NT2/D1 (cell line): ENCODE results near the gene KCNJ6.

Source experiments
- DNase-seq: peaks from one replicate; pipeline ENCODE4 v3.0.0-alpha.2; 2011; ENCODE audit warnings: low read depth, low spot score
- H3K27me3 ChIP-seq: 2 replicates; pipeline ENCODE4 v1.6.0; 2011; ENCODE audit warnings: mild to moderate bottlenecking; ENCODE audit not compliant: insufficient read length, insufficient read depth
- H3K36me3 ChIP-seq: 2 replicates; pipeline ENCODE4 v1.6.1; 2011; ENCODE audit warnings: mild to moderate bottlenecking, low read length, mixed read lengths; ENCODE audit not compliant: insufficient read depth, insufficient read length
- H3K4me1 ChIP-seq: 2 replicates; pipeline ENCODE4 v1.5.1; 2011; ENCODE audit not compliant: insufficient read depth, insufficient read length
- H3K4me3 ChIP-seq: 2 replicates; pipeline ENCODE4 v1.5.1; 2011; ENCODE audit warnings: low read depth; ENCODE audit not compliant: insufficient read length
- H3K9ac ChIP-seq: 2 replicates; pipeline ENCODE4 v1.6.0; 2011; ENCODE audit warnings: low read depth; ENCODE audit not compliant: insufficient read length
- H3K9me3 ChIP-seq: 2 replicates; pipeline ENCODE4 v1.5.1; 2011; ENCODE audit warnings: mild to moderate bottlenecking, low read length; ENCODE audit not compliant: insufficient read depth
- SUZ12 ChIP-seq: IDR thresholded peaks from 2 replicates; pipeline ENCODE4 v1.6.1; 2011; ENCODE audit not compliant: insufficient read length, insufficient read depth; ENCODE audit errors: extremely low read depth
- YY1 ChIP-seq: IDR thresholded peaks from 2 replicates; pipeline ENCODE4 v1.6.1; 2011; ENCODE audit not compliant: insufficient read length, insufficient read depth
- ZNF274 ChIP-seq: IDR thresholded peaks from 2 replicates; pipeline ENCODE4 v1.6.1; 2011; ENCODE audit warnings: mild to moderate bottlenecking, low read depth, low read length

KCNJ6 gene

GRCh38 chr21:37905291-37905690, 11.0 kb downstream of the KCNJ6 start:
- no peaks in the 10 kb centered on the region for H3K36me3 ChIP-seq
- TF ChIP-seq ZNF274 (no peak), SUZ12 (no peak), YY1 (no peak)
- no peak overlapping the region for H3K4me3 ChIP-seq
- no peak for DNase-seq
- no peaks in the 10 kb centered on the region for H3K9me3 ChIP-seq
- no peaks in the 10 kb centered on the region for H3K27me3 ChIP-seq
- no peaks in the 10 kb centered on the region for H3K4me1 ChIP-seq
- H3K9ac ChIP-seq: no peak overlapping the region

- H3K4me3 ChIP-seq: no peak overlapping the region
- TF ChIP-seq ZNF274 (no peak), SUZ12 (no peak), YY1 (no peak)
- H3K9me3 ChIP-seq: no peaks in the 10 kb centered on the region
- no peaks in the 10 kb centered on the region for H3K4me1 ChIP-seq
- no peak for DNase-seq
- no peaks in the 10 kb centered on the region for H3K27me3 ChIP-seq
- H3K9ac ChIP-seq: no peak overlapping the region
- H3K36me3 ChIP-seq: no peaks in the 10 kb centered on the region
Measured at GRCh38 chr21:37904856-37905255, 11.4 kb downstream of the KCNJ6 start.

- Histone ChIP-seq H3K9ac (no peak overlapping the region), H3K27me3 (no peaks in the 10 kb centered on the region), H3K9me3 (no peaks in the 10 kb centered on the region), H3K4me3 (no peak overlapping the region), H3K36me3 (no peaks in the 10 kb centered on the region), H3K4me1 (no peaks in the 10 kb centered on the region)
- no peak for DNase-seq
- TF ChIP-seq ZNF274 (no peak), YY1 (no peak), SUZ12 (no peak)
Measured at GRCh38 chr21:37903396-37903795, 12.9 kb downstream of the KCNJ6 start.

- no peaks in the 10 kb centered on the region for H3K27me3 ChIP-seq
- no peak for DNase-seq
- no peak overlapping the region for H3K4me3 ChIP-seq
- no peak for TF ChIP-seq SUZ12
- TF ChIP-seq ZNF274: no peak
- TF ChIP-seq YY1: no peak
- no peaks in the 10 kb centered on the region for H3K9me3 ChIP-seq
- no peaks in the 10 kb centered on the region for H3K4me1 ChIP-seq
- H3K36me3 ChIP-seq: no peaks in the 10 kb centered on the region
- H3K9ac ChIP-seq: no peak overlapping the region
Measured at GRCh38 chr21:37899146-37899545, 17.1 kb downstream of the KCNJ6 start.

GRCh38 chr21:37896788-37897187, 19.5 kb downstream of the KCNJ6 start:
- H3K9me3 ChIP-seq: no peaks in the 10 kb centered on the region
- TF ChIP-seq YY1: no peak
- TF ChIP-seq SUZ12: no peak
- H3K27me3 ChIP-seq: no peaks in the 10 kb centered on the region
- H3K4me3 ChIP-seq: no peak overlapping the region
- no peak for DNase-seq
- H3K36me3 ChIP-seq: no peaks in the 10 kb centered on the region
- H3K9ac ChIP-seq: no peak overlapping the region
- H3K4me1 ChIP-seq: peaks cover 2% of the 10 kb centered on the region

- peak; percentile 72 for DNase-seq
- Histone ChIP-seq H3K4me3 (no peak overlapping the region), H3K36me3 (no peaks in the 10 kb centered on the region), H3K9me3 (peaks cover 5% of the 10 kb centered on the region; the same call in 1 of the 2 replicates), H3K27me3 (no peaks in the 10 kb centered on the region), H3K4me1 (peaks cover 2% of the 10 kb centered on the region), H3K9ac (no peak overlapping the region)
- no peak for TF ChIP-seq YY1
- TF ChIP-seq SUZ12: no peak
- TF ChIP-seq ZNF274: no peak
Measured at GRCh38 chr21:37891972-37892371, 24.3 kb downstream of the KCNJ6 start.

- no peak overlapping the region for H3K4me3 ChIP-seq
- TF ChIP-seq YY1: no peak
- TF ChIP-seq ZNF274: no peak
- TF ChIP-seq SUZ12: no peak
- H3K9me3 ChIP-seq: peaks cover 5% of the 10 kb centered on the region; the same call in 1 of the 2 replicates
- H3K36me3 ChIP-seq: no peaks in the 10 kb centered on the region
- no peaks in the 10 kb centered on the region for H3K27me3 ChIP-seq
- no peak overlapping the region for H3K9ac ChIP-seq
- H3K4me1 ChIP-seq: peaks cover 2% of the 10 kb centered on the region
- no peak for DNase-seq
Measured at GRCh38 chr21:37888659-37889058, 27.6 kb downstream of the KCNJ6 start.

- Histone ChIP-seq H3K36me3 (no peaks in the 10 kb centered on the region), H3K27me3 (no peaks in the 10 kb centered on the region), H3K4me3 (no peak overlapping the region), H3K9ac (no peak overlapping the region), H3K4me1 (no peaks in the 10 kb centered on the region), H3K9me3 (peaks cover 5% of the 10 kb centered on the region; the same call in 1 of the 2 replicates)
- TF ChIP-seq SUZ12 (no peak), YY1 (no peak), ZNF274 (no peak)
- no peak for DNase-seq
Measured at GRCh38 chr21:37886726-37887299, 29.4 kb downstream of the KCNJ6 start.
